GM21529 (cell line): ENCODE measurements around the gene APC2.

Experiments used
- ATAC-seq: cut with Tn5 transposase; IDR thresholded peaks from one replicate; pipeline ENCODE4 v1.9.1; 2021; ENCODE audit not compliant: unreplicated experiment

APC2 gene

DNA sequence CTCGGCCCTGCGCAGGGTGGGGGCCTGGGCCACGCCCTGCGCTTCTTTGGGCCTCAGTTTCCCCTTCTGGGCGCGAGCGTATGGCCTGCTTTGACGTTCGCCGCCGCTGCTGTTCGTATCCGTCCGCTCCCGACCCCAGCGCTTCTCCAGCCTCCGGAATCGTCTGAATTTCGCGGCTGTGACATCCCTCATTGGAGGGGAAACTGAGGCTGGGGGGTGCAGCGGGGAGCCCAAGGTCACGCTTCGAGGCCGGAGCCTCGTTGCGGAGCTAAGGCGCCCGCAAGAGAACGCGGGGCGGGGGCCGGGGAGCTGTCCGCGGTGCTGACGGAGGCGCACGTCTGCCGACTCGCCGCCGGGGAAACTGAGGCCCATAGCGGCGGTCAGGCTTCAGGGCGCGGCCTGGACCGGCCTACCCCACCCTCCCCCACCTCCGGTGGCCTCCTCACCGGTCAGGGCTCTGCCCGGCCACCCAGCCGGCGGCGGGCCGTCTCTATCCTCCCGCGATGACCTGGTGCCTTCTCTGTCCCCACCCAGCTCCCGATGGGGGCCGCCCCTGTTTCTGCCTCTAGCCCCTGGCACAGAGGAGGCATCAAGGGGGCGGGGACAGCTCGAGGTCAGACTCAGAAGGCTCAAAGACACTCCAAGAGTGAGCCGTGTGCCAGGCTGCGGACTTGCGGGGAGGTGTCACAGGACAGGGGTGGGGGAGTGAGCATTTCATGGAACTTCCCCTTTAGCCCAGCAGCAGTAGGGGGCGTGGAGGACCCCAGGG lies 3.0 kb upstream of the APC2 start:
- no peak for ATAC-seq

DNA sequence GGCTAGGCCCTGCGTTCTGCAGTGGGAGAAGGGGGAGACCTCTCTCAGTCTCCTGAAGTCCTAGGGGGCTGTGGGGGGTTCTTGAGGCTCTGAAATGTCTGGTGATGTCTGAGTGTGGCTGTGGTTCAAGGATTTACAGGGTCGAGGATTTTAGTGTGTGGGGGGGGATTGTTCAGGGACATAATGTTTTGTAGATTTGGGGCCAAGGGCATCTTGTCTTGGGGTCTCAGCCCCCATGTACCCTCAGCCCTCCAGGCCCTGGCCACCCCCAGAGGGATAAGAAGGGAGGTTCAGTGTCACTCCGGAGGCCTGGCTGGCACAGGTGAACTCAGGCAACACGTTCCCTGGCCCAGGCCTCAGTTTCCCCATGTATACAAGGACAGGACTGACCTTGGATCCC lies 2.4 kb upstream of the APC2 start:
- no peak for ATAC-seq

- no peak for ATAC-seq
These were observed 2.0 kb upstream of the APC2 start for GRCh38 chr19:1447944-1448343.

GRCh38 chr19:1450735-1451731 lies 1.1 kb downstream of the APC2 start:
- no peak for ATAC-seq

DNA sequence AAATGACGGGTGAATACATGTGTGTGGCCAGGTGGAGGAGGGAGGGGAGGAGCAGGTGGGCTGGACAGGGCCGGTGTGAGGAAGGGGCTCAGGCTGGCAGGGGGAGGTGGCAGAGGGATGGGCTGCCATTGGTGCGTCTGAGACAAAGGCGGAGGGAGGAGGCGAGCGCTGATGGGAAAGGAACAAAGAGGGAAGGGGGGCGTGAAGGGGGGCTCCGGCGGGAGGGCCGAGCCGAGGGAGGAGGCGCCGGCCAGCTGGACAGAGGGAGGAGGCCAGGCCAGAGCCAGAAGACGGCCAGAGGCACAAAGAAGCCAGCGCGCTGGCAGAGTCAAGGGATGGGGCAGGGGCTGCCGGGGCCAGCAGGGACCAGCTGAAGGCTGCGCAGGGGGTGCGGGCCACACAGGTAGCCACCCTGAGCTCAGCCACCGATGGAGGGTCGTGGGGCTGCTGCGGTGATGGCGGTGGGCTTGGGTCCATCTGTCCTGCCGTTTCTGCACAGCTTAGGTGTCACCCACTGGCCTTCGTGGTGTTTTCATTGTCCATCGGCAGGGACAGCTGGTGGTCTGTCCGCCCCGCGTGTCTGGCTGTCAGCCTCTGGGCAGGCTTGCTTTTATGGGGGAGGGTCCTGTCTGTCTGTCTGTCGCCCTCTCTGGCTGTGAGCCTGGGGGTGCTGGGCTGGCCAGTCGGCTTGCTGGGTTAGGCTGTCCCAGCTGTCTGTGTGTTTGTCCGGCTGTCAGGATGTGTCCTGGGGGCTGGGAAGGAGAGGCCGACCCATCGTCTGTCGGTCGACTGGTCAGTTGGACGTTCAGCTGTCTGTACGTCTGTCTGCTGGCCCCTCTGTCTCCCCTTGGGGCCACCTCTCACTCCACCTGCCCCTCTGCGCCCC lies 2.2 kb downstream of the APC2 start:
- no peak for ATAC-seq

- ATAC-seq, result no peak
These were observed 3.0 kb downstream of the APC2 start for GRCh38 chr19:1452802-1453524.

GRCh38 chr19:1453525-1454364 lies 3.8 kb downstream of the APC2 start:
- ATAC-seq, result no peak

DNA sequence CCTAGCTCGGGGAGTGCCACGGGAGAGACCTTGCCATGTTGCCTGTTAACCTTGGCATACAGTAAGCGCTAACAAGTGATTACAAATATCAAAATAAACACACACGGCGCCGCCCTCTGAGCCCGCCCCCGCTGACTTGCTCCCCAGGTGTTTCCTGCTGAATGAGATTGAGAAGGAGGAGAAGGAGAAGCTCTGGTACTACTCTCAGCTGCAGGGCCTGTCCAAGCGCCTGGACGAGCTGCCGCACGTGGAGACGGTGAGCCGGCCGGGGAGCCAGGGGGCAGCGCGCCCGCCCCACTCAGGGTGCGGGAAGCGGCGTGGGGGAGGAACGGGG lies 5.0 kb downstream of the APC2 start:
- ATAC-seq, result no peak

GRCh38 chr19:1455336-1456120 lies 5.6 kb downstream of the APC2 start:
- no peak for ATAC-seq

DNA sequence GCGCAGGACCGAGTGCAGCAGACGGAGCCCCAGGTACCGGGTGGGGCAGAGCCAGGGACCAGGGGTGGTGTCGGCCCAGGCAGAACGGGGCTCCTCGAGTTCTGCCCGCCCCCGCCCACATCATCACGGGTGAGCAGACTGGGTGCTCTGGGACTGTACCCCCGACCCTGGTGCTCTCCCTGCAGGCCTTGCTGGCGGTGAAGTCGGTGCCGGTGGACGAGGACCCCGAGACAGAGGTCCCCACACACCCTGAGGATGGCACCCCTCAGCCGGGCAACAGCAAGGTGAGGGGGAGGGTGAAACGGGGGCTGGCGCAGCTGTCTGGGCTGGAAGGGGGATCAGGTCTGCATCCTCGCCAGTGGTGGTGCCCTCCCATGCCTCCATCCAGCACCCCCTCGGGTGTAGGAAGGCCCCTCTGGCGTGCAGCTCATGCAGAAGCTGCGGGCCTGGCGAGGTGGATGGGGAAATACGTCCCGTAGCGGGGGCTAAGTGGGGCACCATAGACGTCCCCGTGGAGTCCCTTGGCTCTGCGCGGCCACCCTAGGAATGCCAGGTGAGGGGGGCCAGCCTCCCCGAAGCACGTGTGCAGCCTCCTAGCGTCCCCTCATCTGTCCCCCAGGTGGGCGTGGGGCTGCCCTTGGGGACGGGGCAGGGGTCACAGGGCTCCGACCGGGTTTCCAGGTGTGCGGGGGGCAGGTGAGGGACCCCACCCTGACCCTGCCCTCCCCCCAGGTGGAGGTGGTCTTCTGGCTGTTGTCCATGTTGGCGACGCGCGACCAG lies 6.4 kb downstream of the APC2 start:
- ATAC-seq, result no peak

GRCh38 chr19:1457031-1457739 lies 7.3 kb downstream of the APC2 start:
- ATAC-seq, result no peak

GRCh38 chr19:1457892-1458291 lies 8.0 kb downstream of the APC2 start:
- no peak for ATAC-seq

DNA sequence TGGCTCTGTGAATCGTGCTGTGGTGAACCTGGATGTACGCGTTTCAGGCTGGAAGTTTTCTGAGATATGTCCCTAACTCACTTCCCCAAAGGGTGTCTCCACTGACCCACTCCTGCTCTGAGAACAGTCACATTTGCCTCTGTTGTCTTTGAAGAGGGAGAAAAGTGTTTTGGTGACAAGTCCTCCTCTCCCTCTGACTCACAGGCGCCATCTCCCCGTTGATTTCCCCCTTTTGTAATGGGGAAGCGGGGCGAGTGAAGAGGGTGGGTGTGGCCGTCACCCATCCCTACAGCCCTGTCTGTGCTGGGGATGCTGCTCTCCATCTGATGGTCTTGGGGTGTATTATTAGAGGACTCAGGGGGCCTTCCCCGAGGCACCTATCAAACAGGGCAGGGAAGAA lies 9.6 kb downstream of the APC2 start:
- ATAC-seq, result no peak

GRCh38 chr19:1460033-1460995 lies 10.4 kb downstream of the APC2 start:
- ATAC-seq, result no peak

- no peak for ATAC-seq
These were observed 11.9 kb downstream of the APC2 start for GRCh38 chr19:1461862-1462261.
